Skin of body (tissue), 2 donors: ENCODE data around the gene PRR5. TPM values are rescaled to one million over a fixed set of nuclear protein-coding genes. Genes with fewer than 3 reads are reported as not detected.

ENCODE experiments used
- DNase-seq: peaks from one replicate; lab custom pipeline; 2025; lab: John Stamatoyannopoulos, UW
- total RNA-seq: library from RNA; depleted of rRNA; stranded (reverse); fragments of >200 nt; gene quantifications from one replicate; pipeline ENCODE4 v1.2.3, GENCODE V29; 2014

The PRR5 gene
- total RNA-seq, 1 donor from 2014 or later, result 10.1 TPM

DNA sequence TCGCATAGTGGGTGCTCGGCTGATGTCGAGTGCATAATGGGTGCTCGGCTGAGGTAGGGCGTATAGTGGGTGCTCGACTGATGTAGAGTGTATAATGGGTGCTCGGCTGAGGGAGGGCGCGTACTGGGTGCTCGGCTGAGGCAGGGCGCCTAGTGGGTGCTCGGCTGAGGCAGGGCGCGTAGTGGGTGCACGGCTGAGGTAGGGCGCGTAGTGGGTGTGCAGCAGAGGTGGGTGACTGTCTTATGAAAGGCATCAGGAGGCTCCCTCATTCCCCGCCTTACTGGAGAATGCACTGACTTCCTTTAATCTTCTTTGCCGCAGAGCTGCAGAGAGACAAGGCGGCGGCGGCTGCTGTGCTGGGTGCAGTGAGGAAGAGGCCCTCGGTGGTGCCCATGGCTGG lies 84.1 kb downstream of the PRR5 start:
- no peak for DNase-seq

DNA sequence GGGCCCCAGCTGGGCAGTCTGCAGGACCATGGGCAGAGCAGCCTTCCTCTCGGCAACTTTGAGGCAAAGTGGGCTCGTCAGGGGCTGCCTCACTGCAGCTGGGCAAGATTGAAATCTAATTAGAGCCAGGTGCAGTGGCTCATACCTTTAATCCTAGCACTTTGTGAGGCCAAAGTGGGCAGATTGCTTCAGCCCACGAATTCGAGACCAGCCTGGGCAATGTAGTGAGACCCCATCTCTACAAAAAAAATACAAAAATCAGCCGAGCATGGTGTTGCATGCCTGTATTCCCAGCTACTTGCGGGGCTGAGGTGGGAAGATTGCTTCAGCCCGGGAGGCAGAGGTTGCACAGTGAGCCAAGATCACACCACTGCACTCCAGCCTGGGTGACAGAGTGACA lies 84.6 kb downstream of the PRR5 start:
- DNase-seq, result no peak

Other genes with a start within 250 kb of the PRR5 start
- 10.8 TPM for gene RTL6, start 204.0 kb upstream of the PRR5 start, total RNA-seq
- 0.99 TPM for gene ARHGAP8, start 50.4 kb downstream of the PRR5 start, total RNA-seq